IPS-15b (cell line): Measurements from ENCODE around the gene ABCA4.
"Not testable (repeated sequence)": the region's sequence is repeated elsewhere in the genome, so short reads cannot be mapped to it uniquely, and the experiment has no call there.

Source experiments
- H3K27me3 ChIP-seq: one replicate; pipeline ENCODE4 v1.6.1; 2013; ENCODE audit warnings: low read length; ENCODE audit not compliant: control insufficient read depth, insufficient read depth
- H3K36me3 ChIP-seq: one replicate; pipeline ENCODE4 v1.6.1; 2013; ENCODE audit warnings: low read length; ENCODE audit not compliant: control insufficient read depth, insufficient read depth
- H3K4me1 ChIP-seq: one replicate; pipeline ENCODE4 v1.6.1; 2013; ENCODE audit warnings: mild to moderate bottlenecking, low read length; ENCODE audit not compliant: control insufficient read depth, insufficient read depth
- H3K4me3 ChIP-seq: one replicate; pipeline ENCODE4 v1.5.1; 2013; ENCODE audit warnings: low read depth, low read length
- H3K9ac ChIP-seq: one replicate; pipeline ENCODE4 v1.6.1; 2013; ENCODE audit warnings: low read depth, mild to moderate bottlenecking, low read length
- H3K9me3 ChIP-seq: one replicate; pipeline ENCODE4 v1.6.1; 2013; ENCODE audit warnings: mild to moderate bottlenecking, low read length; ENCODE audit not compliant: control insufficient read depth, insufficient read depth

ABCA4 gene

DNA sequence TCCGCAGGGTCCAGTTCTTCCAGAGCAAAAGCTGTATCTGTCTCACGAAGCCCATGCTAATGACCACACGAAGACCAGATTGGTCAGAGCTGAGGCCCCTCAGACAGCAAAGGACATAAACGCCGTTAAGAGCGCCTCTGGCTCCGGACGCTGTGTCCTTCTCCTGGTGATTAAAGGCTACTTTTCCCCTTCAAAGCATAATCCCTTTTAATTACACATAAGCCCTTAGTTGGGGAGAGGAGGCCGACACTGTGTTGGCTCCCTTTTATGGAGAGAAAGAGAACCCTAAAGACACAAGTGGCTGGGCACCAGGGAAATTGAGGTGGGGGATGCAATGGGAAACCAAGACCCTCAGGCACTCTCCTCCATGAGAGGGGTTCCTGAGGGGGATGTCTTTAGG is at the start of gene ABCA4:
Gene ABCA4 (minus strand): TSS at position 158 of the 400 bp plus-strand sequence. CDS start 103 bp downstream, at position 55.
- no peaks in the 10 kb centered on the region for H3K9me3 ChIP-seq
- peaks cover 22% of the 10 kb centered on the region for H3K4me1 ChIP-seq
- H3K36me3 ChIP-seq: no peaks in the 10 kb centered on the region
- no peak within 1 kb of the TSS for H3K9ac ChIP-seq
- peaks cover 6% of the 10 kb centered on the region for H3K27me3 ChIP-seq
- H3K4me3 ChIP-seq: no peak within 1 kb of the TSS

DNA sequence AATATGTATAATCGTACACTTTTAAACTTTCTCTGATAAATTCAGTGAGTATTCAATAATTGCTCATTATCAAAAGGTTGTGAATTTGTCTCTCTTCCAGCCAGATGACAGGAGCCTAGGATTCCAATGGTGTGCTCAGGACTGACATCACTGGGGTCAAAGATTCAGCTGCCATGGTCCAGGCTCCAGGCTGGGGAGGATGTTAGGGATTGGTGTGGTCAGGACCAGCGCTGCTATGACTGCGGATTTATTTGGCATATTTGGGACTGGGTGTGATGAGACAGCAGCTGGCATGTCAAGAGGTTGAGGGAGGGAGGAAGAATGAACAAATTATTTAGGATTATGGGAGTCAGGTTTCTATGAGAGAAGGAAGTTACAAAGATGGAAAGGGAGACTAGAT is 48.2 kb upstream of the ABCA4 start:
- Histone ChIP-seq H3K4me1 (no peaks in the 10 kb centered on the region), H3K9ac (no peak overlapping the region), H3K36me3 (peaks cover 3% of the 10 kb centered on the region), H3K27me3 (no peaks in the 10 kb centered on the region), H3K9me3 (no peaks in the 10 kb centered on the region), H3K4me3 (no peak overlapping the region)

DNA sequence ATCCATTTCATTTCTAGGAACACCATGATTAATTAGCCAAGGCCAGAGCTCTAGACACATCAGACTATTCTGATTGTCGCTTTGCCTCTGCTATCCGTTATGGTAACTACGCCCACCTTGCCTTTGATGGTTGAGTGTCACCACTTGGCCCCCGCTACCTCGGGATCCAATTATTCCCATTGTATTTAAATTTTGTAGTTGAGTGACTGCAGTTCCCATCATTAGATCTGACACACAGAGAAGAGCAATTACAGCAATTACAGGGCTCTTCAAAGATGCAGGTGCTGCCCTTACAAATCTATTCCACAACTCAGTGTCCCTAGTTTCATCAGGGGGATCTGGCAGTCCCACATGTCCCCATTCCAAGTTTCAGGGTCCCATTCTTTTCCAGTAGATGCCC is 44.9 kb upstream of the ABCA4 start:
- Histone ChIP-seq H3K27me3 (no peaks in the 10 kb centered on the region), H3K36me3 (no peaks in the 10 kb centered on the region), H3K4me1 (no peaks in the 10 kb centered on the region), H3K9me3 (no peaks in the 10 kb centered on the region), H3K9ac (no peak overlapping the region), H3K4me3 (no peak overlapping the region)

DNA sequence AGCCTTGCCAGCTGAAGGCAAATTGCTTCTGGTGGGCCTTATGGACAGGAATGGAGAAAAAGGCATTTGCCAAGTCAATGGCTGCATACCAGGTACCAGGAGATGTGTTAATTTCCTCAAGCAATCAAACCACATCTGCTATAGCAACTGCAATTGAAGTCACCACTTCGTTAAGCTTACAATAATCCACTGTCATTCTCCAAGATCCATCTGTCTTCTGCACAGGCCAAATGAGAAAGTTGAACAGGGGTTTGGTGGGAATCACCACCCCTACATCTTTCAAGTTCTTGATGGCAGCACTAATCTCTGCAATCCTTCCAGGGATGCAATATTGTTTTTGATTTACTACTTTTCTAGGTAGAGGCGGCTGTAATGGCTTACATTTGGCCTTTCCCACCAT is 43.9 kb upstream of the ABCA4 start:
- H3K36me3 ChIP-seq, H3K4me3 ChIP-seq, H3K9ac ChIP-seq, H3K9me3 ChIP-seq, H3K27me3 ChIP-seq, H3K4me1 ChIP-seq: not testable (repeated sequence)

DNA sequence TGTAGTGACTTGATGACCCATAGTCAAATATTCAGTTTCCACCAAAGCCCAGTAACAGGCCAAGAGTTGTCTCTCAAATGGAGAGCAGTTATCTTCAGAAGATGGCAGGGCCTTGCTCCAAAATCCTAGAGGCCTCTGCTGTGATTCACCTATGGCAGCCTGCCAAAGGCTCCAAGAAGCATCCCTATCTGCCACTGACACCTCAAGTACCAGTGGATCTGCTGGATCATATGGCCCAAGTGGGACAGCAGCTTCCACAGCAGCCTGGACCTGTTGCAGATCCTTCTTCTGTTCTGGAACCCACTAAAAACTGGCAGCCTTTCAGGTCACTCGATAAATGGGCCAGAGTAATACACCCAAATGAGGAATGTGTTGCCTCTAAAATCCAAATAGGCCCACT is 43.2 kb upstream of the ABCA4 start:
- not testable (repeated sequence) for H3K9me3 ChIP-seq, H3K36me3 ChIP-seq, H3K9ac ChIP-seq, H3K4me3 ChIP-seq, H3K27me3 ChIP-seq, H3K4me1 ChIP-seq

DNA sequence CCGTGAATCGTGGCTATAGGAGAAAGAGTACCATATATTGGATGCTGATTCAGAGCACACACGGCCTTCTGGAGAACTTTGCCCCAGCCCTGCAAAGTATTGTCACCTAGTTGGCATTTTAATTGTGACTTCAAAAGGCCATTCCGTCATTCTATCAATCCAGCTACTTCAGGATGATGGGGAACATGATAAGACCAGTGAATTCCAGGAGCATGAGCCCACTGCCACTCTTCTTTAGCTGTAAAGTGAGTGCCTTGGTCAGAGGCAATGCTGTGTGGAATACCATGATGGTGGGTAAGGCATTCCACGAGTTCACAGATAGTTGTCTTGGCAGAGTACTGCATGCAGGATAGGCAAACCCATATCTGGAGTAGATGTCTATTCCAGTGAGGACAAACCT is 42.3 kb upstream of the ABCA4 start:
- not testable (repeated sequence) for H3K4me1 ChIP-seq, H3K9ac ChIP-seq, H3K9me3 ChIP-seq, H3K36me3 ChIP-seq, H3K4me3 ChIP-seq, H3K27me3 ChIP-seq

DNA sequence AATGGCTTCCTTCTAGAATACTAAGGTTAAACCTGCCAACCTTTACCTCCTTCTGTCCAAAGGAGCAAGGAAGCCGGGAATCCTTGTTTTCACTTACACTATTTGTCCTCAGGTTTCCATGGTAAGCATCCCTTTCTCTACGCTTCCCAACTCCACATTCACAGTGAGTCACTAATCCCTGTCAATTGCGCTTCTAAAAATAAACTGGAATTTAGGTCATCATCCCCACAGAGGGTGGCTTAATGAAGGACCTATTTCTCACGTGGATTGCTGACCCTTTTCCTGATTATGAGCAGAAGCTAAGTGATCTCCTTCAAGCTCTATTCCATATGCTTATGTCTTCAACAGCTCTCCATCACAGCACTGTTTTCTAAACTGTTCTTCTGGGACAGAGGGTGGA is 39.9 kb upstream of the ABCA4 start:
- no peaks in the 10 kb centered on the region for H3K27me3 ChIP-seq
- no peaks in the 10 kb centered on the region for H3K36me3 ChIP-seq
- no peaks in the 10 kb centered on the region for H3K4me1 ChIP-seq
- no peak overlapping the region for H3K9ac ChIP-seq
- no peaks in the 10 kb centered on the region for H3K9me3 ChIP-seq
- H3K4me3 ChIP-seq: no peak overlapping the region

DNA sequence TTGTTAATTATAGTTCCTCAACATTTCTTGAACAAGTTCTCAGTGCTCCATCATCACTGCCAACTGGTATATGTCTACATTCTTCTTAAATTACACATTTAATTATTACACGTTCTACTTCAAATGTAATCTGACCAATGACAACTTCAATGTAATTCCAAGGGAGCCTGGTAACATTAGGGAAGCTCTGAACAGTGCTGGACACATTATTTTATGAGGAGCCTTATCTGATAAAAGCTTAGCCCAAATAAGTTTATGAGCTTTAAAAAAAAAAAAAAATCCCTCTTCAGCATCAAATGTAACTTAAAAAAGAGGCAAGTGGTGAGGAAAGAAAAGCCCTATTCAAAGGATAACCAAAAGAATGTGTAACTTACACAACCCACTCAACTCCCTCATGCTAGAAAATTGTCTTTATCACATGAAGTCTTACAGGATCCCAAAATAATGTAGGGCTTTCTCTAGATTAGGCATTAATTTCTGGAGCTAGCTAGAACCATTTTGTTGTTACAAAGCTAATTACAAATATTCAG is 35.2 kb upstream of the ABCA4 start:
- Histone ChIP-seq H3K9me3 (no peaks in the 10 kb centered on the region), H3K4me3 (no peak overlapping the region), H3K4me1 (no peaks in the 10 kb centered on the region), H3K36me3 (no peaks in the 10 kb centered on the region), H3K9ac (no peak overlapping the region), H3K27me3 (no peaks in the 10 kb centered on the region)

DNA sequence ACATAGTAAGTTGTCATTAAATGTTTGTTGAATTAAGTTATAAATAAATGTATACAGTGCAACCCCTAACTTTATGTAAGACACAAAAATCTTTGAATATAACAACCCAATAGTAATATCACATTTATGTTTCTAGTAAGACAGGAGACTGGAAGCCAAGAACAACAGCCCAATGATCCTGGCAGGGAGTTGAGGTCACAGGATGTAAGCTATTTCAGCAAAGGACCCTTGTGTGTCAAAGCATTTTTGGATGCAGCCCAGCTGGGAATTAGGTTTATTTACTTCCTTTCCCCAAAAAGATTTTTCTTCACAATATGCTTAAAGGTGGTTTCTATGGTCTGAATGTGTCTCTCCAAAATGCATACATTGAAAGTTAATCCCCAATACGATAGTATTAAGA is 34.0 kb upstream of the ABCA4 start:
- Histone ChIP-seq H3K27me3 (no peaks in the 10 kb centered on the region), H3K36me3 (no peaks in the 10 kb centered on the region), H3K9ac (no peak overlapping the region), H3K4me1 (no peaks in the 10 kb centered on the region), H3K9me3 (no peaks in the 10 kb centered on the region), H3K4me3 (no peak overlapping the region)

DNA sequence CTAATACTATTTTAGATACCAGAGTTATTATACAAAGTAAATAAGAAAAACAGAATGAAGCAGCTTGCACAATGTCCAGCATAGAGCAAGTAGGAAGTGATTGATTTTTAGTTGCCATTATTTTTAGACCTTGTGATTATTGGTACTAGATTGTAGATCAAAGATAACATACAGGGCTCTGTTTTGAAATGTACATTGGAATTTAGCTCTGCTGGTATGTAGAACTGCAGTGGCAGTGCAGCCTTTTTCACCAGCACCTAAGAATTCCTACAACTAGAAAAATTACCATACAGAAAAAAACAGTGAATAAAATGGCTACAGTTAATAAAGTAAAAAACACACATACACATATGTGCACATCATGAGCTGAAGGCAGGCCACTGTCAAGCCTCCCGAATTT is 32.2 kb upstream of the ABCA4 start:
- Histone ChIP-seq H3K9me3 (no peaks in the 10 kb centered on the region), H3K27me3 (no peaks in the 10 kb centered on the region), H3K36me3 (no peaks in the 10 kb centered on the region), H3K4me1 (no peaks in the 10 kb centered on the region), H3K4me3 (no peak overlapping the region), H3K9ac (no peak overlapping the region)

DNA sequence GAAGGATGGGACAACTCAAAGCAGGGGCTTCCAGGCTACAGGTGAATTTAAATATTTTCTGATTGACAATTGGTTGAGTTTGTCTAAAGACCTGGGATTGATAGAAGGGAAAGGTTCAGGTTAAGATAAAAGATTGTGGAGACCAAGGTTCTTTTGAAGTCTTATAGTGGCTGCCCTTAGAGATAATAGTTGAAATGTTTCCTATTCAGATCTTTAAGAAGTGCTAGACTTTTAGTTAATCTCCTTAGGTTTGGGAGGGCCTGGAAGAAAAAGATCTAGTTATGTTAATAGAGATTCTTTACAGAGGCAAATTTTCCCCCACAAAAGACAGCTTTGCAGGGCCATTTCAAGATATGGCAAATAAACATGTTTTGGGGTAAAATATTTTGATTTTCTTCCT is 28.2 kb upstream of the ABCA4 start:
- H3K9ac ChIP-seq, H3K4me3 ChIP-seq, H3K4me1 ChIP-seq, H3K27me3 ChIP-seq, H3K9me3 ChIP-seq, H3K36me3 ChIP-seq: not testable (repeated sequence)

DNA sequence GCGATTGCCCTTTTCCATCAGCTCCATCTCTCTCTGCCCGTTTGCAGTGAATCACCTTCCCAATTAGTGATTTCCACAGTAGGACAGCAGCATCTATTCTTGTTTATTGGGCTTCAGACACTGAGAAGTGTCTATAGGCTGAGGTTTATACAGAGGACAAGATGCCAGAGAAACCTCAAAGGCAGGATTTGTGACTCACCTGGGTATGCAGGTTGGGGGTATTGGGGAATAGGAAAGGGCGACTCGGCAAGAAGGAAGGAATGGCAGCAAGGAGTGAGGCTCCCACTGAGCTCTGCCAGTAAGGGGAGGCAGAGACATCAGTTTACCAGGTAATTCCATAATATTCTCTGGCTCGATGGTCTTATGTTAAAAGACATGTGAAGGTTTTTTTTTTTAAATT is 25.3 kb upstream of the ABCA4 start:
- no peaks in the 10 kb centered on the region for H3K4me1 ChIP-seq
- no peaks in the 10 kb centered on the region for H3K27me3 ChIP-seq
- H3K4me3 ChIP-seq: no peak overlapping the region
- H3K9me3 ChIP-seq: no peaks in the 10 kb centered on the region
- no peaks in the 10 kb centered on the region for H3K36me3 ChIP-seq
- no peak overlapping the region for H3K9ac ChIP-seq

DNA sequence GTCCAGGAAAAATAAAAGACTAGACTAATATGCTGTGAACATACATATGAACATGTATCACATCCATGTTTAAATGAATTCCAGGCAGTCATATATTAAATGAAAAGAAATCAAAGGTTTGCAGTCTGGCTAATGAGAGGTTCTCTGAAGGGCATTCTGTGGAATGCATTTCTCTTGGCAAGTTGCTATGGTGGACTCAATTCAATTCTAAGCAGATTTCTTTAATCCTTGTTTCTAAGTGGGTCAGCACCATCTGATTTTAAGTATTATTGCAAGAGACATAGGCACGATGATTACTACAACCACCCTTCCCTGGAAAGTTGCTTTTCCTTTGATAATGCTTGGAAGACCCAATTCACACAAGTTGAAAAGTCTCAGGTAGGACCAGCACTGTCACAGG is 23.9 kb upstream of the ABCA4 start:
- no peaks in the 10 kb centered on the region for H3K4me1 ChIP-seq
- no peaks in the 10 kb centered on the region for H3K9me3 ChIP-seq
- H3K9ac ChIP-seq: no peak overlapping the region
- no peaks in the 10 kb centered on the region for H3K36me3 ChIP-seq
- H3K27me3 ChIP-seq: no peaks in the 10 kb centered on the region
- H3K4me3 ChIP-seq: no peak overlapping the region
